ENCODE results near the gene ERCC2. TPM values are rescaled to one million over a fixed set of nuclear protein-coding genes. Genes with fewer than 3 reads are reported as not detected.
"Not testable (repeated sequence)": the region's sequence is repeated elsewhere in the genome, so short reads cannot be mapped to it uniquely, and the experiment has no call there.

The ERCC2 gene
- total RNA-seq, 1 donor from 2014 or later: 13.7 TPM

DNA sequence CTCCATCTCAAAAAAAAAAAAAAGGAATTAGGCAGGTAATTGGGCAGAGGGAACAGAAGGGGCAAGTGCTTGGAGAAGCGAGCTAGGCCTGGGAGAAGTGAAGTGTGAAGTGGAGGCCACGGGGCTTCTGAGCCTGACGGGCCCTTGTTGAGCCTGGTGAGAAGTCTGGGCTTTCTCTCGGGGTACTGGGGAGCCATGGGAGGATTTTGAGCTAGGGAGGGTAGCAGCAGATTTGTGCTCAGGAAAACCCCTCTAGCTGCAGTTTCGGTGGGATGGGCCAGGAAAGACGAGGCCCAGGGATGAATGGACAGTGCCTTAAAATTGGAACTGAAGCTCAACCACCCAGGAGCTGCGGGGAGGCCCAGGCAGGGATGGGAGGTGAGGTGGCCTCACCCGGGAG is 44.1 kb upstream of the ERCC2 start:
- intact Hi-C loops (cut with DNase I): no loop called here
- Histone ChIP-seq H3K27ac (no peak overlapping the region), H3K4me1 (peaks cover 6% of the 10 kb centered on the region), H3K4me3 (no peak overlapping the region), H3K27me3 (no peaks in the 10 kb centered on the region), H3K9me3 (no peaks in the 10 kb centered on the region), H3K36me3 (peaks cover 56% of the 10 kb centered on the region)
- TF ChIP-seq, protein P1, sequence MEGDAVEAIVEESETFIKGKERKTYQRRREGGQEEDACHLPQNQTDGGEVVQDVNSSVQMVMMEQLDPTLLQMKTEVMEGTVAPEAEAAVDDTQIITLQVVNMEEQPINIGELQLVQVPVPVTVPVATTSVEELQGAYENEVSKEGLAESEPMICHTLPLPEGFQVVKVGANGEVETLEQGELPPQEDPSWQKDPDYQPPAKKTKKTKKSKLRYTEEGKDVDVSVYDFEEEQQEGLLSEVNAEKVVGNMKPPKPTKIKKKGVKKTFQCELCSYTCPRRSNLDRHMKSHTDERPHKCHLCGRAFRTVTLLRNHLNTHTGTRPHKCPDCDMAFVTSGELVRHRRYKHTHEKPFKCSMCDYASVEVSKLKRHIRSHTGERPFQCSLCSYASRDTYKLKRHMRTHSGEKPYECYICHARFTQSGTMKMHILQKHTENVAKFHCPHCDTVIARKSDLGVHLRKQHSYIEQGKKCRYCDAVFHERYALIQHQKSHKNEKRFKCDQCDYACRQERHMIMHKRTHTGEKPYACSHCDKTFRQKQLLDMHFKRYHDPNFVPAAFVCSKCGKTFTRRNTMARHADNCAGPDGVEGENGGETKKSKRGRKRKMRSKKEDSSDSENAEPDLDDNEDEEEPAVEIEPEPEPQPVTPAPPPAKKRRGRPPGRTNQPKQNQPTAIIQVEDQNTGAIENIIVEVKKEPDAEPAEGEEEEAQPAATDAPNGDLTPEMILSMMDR (IDR thresholded peaks at IDR 0.05): no peak
- ATAC-seq (no peak), DNase-seq (no peak)

DNA sequence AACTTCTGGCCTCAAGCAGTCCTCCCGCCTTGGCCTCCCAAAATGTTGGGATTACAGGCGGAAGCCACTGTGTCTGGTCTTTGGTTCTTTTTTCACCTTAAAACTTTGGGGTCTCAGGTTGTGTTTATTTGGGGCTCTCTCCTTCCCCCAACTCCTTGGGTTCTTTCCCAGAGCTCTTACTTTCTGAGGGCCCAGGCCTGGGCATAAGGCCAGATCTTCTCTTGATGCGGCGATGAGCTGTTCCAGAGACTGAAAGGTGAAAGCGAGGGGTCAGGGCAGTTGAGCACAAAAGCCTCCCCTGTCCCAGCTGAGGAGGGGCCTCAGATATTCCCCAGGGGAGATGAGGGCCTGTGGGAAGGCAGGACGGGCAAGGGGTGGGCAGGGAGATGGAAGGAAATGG is 43.1 kb upstream of the ERCC2 start:
- no peaks in the 10 kb centered on the region for H3K9me3 ChIP-seq
- TF ChIP-seq, protein P1 (IDR thresholded peaks at IDR 0.05): no peak
- H3K4me3 ChIP-seq: no peak overlapping the region
- peaks cover 56% of the 10 kb centered on the region for H3K36me3 ChIP-seq
- no peaks in the 10 kb centered on the region for H3K27me3 ChIP-seq
- intact Hi-C loops (cut with DNase I): no loop called here
- H3K4me1 ChIP-seq: no peaks in the 10 kb centered on the region
- no peak overlapping the region for H3K27ac ChIP-seq
- no peak for ATAC-seq
- no peak for DNase-seq

DNA sequence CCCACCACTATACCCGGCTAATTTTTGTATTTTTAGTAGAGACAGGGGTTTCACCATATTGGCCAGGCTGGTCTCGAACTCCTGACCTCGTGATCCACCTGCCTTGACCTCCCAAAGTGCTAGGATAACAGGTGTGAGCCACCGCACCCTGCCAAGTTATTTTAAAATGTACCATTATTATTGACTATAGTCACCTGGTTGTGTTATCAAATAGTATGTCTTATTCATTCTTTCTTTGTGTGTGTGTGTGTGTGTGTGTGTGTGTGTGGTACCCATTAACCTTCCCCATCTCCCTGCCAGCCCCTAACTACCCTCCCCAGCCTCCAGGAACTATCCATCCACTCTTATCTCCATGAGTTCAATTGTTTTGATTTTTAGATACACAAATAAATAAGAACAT is 40.0 kb upstream of the ERCC2 start:
- ATAC-seq, DNase-seq: not testable (repeated sequence)

DNA sequence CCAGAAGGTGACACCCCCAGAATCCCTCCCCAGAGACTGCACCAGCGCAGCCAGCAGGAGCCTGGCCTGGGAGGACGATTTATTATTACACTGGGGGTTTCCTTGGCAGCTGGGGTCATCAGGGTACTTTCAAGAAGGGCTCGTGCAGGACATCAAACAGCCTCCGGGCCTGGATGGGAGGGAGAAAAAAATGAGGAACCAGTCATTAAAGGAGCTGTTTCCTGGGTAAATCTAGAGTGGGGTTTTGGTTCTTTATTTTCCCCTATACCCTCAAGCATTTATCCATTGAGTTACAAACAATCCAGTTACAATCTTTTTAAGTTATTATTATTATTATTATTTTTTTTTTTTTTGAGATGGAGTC is 39.2 kb upstream of the ERCC2 start:
- H3K27me3 ChIP-seq: no peaks in the 10 kb centered on the region
- no peak for ATAC-seq

More for the DNA sequence above, 40.0 kb upstream of the ERCC2 start:
- peaks cover 30% of the 10 kb centered on the region for H3K36me3 ChIP-seq
- H3K27ac ChIP-seq; H3K9me3 ChIP-seq; intact Hi-C loops (cut with DNase I); H3K4me1 ChIP-seq; H3K4me3 ChIP-seq; H3K27me3 ChIP-seq: not testable (repeated sequence)

DNA sequence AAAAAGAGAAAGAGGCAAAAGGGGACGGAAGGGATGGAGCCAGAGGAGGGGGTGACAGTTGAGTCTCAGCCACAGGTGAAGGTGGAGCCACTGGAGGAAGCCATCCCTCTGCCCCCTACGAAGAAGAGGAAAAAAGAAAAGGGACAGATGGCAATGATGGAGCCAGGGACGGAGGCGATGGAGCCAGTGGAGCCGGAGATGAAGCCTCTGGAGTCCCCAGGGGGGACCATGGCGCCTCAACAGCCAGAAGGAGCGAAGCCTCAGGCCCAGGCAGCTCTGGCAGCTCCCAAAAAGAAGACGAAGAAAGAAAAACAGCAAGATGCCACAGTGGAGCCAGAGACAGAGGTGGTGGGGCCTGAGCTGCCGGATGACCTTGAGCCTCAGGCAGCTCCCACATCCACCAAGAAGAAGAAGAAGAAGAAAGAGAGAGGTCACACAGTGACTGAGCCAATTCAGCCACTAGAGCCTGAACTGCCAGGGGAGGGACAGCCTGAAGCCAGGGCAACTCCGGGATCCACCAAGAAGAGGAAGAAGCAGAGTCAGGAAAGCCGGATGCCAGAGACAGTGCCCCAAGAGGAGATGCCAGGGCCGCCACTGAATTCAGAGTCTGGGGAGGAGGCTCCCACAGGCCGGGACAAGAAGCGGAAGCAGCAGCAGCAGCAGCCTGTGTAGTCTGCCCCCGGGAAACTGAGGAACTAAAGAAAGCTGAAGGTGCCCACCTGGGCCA is 38.6 kb upstream of the ERCC2 start:
- peaks cover 8% of the 10 kb centered on the region for H3K4me1 ChIP-seq
- DNase-seq (no peak), ATAC-seq (no peak)
- H3K9me3 ChIP-seq: no peaks in the 10 kb centered on the region
- TF ChIP-seq, protein P1 (IDR thresholded peaks at IDR 0.05): no peak
- intact Hi-C loops (cut with DNase I): no loop called here
- H3K27ac ChIP-seq: no peak overlapping the region
- no peak overlapping the region for H3K4me3 ChIP-seq
- peaks cover 19% of the 10 kb centered on the region for H3K36me3 ChIP-seq
- H3K27me3 ChIP-seq: no peaks in the 10 kb centered on the region

More for the DNA sequence above, 39.2 kb upstream of the ERCC2 start:
- no peak overlapping the region for H3K27ac ChIP-seq
- H3K4me1 ChIP-seq: peaks cover 7% of the 10 kb centered on the region
- no peak for DNase-seq
- peaks cover 24% of the 10 kb centered on the region for H3K36me3 ChIP-seq
- no peaks in the 10 kb centered on the region for H3K9me3 ChIP-seq
- intact Hi-C loops (cut with DNase I): no loop called here
- H3K4me3 ChIP-seq: no peak overlapping the region
- TF ChIP-seq, protein P1 (IDR thresholded peaks at IDR 0.05): no peak

DNA sequence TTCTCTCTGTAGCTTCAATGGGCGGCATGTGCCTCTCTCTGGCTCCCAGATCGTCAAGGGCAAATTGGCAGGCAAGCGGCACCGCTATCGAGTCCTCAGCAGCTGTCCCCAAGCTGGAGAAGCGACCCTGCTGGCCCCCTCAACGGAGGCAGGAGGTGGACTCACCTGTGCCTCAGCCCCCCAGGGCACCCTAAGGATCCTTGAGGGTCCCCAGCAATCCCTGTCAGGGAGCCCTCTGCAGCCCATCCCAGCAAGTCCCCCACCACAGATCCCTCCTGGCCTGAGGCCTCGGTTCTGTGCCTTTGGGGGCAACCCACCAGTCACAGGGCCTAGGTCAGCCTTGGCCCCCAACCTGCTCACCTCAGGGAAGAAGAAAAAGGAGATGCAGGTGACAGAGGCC is 37.7 kb upstream of the ERCC2 start:
- Histone ChIP-seq H3K9me3 (no peaks in the 10 kb centered on the region), H3K4me1 (peaks cover 17% of the 10 kb centered on the region), H3K27ac (no peak overlapping the region), H3K36me3 (peaks cover 10% of the 10 kb centered on the region), H3K4me3 (no peak overlapping the region), H3K27me3 (no peaks in the 10 kb centered on the region)
- TF ChIP-seq, protein P1 (IDR thresholded peaks at IDR 0.05): no peak
- intact Hi-C loops (cut with DNase I): no loop called here
- ATAC-seq (no peak), DNase-seq (no peak)

DNA sequence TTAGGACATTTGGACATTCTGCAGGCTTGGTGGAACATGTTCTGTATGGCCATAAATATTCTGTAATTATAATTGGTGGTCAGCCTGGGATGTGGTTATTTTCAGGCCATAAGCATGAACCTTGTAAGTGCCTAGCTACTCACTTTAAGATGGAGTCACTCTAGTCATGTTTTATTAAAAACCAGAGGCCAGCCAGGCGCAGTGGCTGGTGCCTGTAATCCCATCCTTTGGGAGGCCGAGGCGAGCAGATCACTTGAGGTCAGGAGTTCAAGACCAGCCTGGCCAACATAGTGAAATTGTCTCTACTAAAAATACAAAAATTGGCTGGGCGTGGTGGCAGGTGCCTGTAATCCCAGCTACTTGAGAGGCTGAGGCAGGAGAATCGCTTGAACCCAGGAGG is 37.2 kb upstream of the ERCC2 start:
- DNase-seq; H3K4me3 ChIP-seq; H3K36me3 ChIP-seq; H3K9me3 ChIP-seq; ATAC-seq; H3K27me3 ChIP-seq; intact Hi-C loops (cut with DNase I); H3K27ac ChIP-seq: not testable (repeated sequence)
- H3K4me1 ChIP-seq: peaks cover 23% of the 10 kb centered on the region
